Measurements from ENCODE around the gene ABCC11.

The ABCC11 gene

GRCh38 chr16:48232493-48233040, 14.8 kb downstream of the ABCC11 start:
- Mint-ChIP-seq H3K4me3 (no peak overlapping the region), H3K4me1 (ENCODE audit: low read depth) (peaks cover 19% of the 10 kb centered on the region), H3K9me3 (no peaks in the 10 kb centered on the region), H3K27me3 (peaks cover 6% of the 10 kb centered on the region), H3K36me3 (ENCODE audit: low read depth) (no peaks in the 10 kb centered on the region), H3K27ac (peak overlapping the region; percentile 69)

- Mint-ChIP-seq H3K27ac (peak overlapping the region; percentile 69), H3K9me3 (no peaks in the 10 kb centered on the region), H3K36me3 (ENCODE audit: low read depth) (no peaks in the 10 kb centered on the region), H3K4me3 (no peak overlapping the region), H3K4me1 (ENCODE audit: low read depth) (peaks cover 19% of the 10 kb centered on the region), H3K27me3 (peaks cover 6% of the 10 kb centered on the region)
Observed at GRCh38 chr16:48231727-48232492, 15.4 kb downstream of the ABCC11 start.

- Mint-ChIP-seq H3K27me3 (peaks cover 6% of the 10 kb centered on the region), H3K27ac (no peak overlapping the region), H3K9me3 (no peaks in the 10 kb centered on the region), H3K36me3 (ENCODE audit: low read depth) (no peaks in the 10 kb centered on the region), H3K4me1 (ENCODE audit: low read depth) (no peaks in the 10 kb centered on the region), H3K4me3 (no peak overlapping the region)
Observed at GRCh38 chr16:48225456-48225855, 21.9 kb downstream of the ABCC11 start.

DNA sequence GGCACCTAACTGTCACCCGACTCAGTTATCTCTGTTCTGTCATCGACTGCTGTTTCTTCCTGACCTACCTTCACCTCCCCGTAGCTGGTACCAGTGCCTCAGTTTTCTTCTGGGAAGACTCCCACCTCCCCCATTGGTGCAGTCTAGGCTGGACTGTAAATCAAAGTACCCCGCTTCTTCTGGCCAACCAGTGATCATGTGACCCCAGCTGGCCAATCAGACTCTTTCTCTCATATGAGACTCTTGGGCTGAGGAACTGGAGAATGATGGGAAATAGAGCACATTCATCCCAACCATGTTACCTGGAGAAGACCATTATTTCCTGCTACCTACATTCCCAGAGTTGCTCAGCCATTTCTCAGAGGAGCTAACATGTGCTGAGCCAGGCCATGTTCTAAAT, 23.8 kb downstream of the ABCC11 start:
- Mint-ChIP-seq H3K27me3 (no peaks in the 10 kb centered on the region), H3K9me3 (peaks cover 4% of the 10 kb centered on the region), H3K4me1 (ENCODE audit: low read depth) (no peaks in the 10 kb centered on the region), H3K4me3 (no peak overlapping the region), H3K36me3 (ENCODE audit: low read depth) (no peaks in the 10 kb centered on the region), H3K27ac (no peak overlapping the region)

GRCh38 chr16:48220891-48221290, 26.4 kb downstream of the ABCC11 start:
- H3K27me3 Mint-ChIP-seq, result no peaks in the 10 kb centered on the region
- H3K4me3 Mint-ChIP-seq, result no peak overlapping the region
- H3K36me3 Mint-ChIP-seq (ENCODE audit: low read depth), result no peaks in the 10 kb centered on the region
- no peak overlapping the region for H3K27ac Mint-ChIP-seq
- H3K4me1 Mint-ChIP-seq (ENCODE audit: low read depth), result no peaks in the 10 kb centered on the region
- peaks cover 7% of the 10 kb centered on the region for H3K9me3 Mint-ChIP-seq

DNA sequence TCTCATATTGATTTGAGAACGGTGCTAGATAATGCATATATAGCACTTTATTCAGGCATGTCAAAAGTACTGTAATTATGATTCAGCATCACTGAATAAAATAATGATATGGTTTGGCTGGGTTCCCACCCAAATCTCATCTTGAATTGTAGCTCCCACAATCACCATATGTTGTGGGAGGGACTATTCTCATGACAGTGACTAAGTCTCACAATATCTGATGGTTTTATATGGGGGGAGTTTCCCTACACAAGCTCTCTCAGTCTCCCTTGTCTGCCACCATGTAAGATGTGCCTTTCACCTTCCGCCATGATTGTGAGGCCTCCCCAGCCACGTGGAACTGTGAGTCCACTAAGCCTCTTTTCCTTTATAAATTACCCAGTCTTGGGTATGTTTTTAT, 28.9 kb downstream of the ABCC11 start:
- Mint-ChIP-seq H3K4me1 (ENCODE audit: low read depth) (no peaks in the 10 kb centered on the region), H3K4me3 (no peak overlapping the region), H3K36me3 (ENCODE audit: low read depth) (no peaks in the 10 kb centered on the region), H3K9me3 (peaks cover 7% of the 10 kb centered on the region), H3K27me3 (no peaks in the 10 kb centered on the region), H3K27ac (peak overlapping the region; percentile 17)

DNA sequence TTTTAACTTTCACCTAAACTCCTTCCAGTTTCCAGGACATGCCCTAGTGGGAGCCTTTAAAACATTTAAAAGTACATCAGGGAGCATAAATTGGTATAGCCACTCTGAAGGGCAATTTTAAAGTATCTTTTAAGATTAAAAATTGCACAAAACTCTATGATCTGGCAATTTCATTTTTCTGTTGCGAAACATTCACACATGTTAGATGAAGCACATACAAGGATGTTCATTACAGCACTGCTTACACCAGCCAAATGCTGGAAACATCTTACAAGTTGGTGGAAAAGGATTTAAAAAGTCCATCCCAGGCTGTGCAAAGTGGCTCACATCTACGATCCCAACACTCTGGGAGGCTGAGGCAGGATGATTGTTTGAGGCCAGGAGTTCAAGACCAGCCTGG, 29.6 kb downstream of the ABCC11 start:
- Mint-ChIP-seq H3K27ac (no peak overlapping the region), H3K4me3 (no peak overlapping the region), H3K4me1 (ENCODE audit: low read depth) (no peaks in the 10 kb centered on the region), H3K27me3 (no peaks in the 10 kb centered on the region), H3K9me3 (peaks cover 7% of the 10 kb centered on the region), H3K36me3 (ENCODE audit: low read depth) (no peaks in the 10 kb centered on the region)

DNA sequence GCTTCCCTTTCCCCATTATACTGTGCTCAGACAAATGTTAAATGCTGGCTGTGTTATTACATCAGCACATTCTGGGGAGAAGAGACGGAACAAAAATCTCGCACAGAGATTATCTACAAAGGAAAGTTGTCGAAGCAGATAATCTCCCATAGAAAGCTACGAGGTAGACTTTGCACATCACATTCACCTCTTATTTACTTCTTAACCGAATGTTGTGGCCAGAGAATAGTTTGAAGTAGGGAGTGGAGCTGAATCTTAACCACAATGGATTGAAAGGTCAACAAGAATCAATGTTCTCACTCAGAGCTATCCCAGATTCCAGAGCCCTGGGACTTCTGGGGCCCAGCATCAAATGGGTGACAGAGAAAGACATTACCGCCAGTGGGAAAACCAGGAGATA, 31.6 kb downstream of the ABCC11 start:
- H3K27ac Mint-ChIP-seq, result no peak overlapping the region
- no peaks in the 10 kb centered on the region for H3K4me1 Mint-ChIP-seq (ENCODE audit: low read depth)
- no peaks in the 10 kb centered on the region for H3K36me3 Mint-ChIP-seq (ENCODE audit: low read depth)
- no peaks in the 10 kb centered on the region for H3K27me3 Mint-ChIP-seq
- H3K4me3 Mint-ChIP-seq, result no peak overlapping the region
- peaks cover 7% of the 10 kb centered on the region for H3K9me3 Mint-ChIP-seq

DNA sequence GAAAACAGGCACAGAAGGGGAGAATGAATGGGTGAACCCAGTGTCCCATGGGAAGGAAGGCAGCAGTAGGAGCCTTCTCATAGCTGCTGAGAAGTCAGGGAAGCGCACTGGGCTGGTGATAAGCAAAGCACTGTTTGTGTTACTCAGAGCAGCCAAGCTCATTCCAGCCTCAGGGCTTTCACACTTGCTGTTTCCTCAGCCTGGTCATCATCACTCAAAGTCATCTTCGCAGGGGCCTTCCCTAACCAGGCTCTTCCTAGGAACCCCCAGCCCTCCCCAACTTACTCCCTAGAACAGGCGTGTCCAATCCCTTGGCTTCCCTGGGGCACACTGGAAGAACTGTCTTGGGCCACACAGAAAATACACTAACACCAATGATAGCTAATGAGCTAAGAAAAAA, 35.3 kb downstream of the ABCC11 start:
- Mint-ChIP-seq H3K27me3 (peaks cover 7% of the 10 kb centered on the region), H3K27ac (no peak overlapping the region), H3K4me3 (no peak overlapping the region), H3K4me1 (ENCODE audit: low read depth) (no peaks in the 10 kb centered on the region), H3K9me3 (no peaks in the 10 kb centered on the region), H3K36me3 (ENCODE audit: low read depth) (no peaks in the 10 kb centered on the region)

- Mint-ChIP-seq H3K36me3 (ENCODE audit: low read depth) (no peaks in the 10 kb centered on the region), H3K9me3 (no peaks in the 10 kb centered on the region), H3K27me3 (peaks cover 7% of the 10 kb centered on the region), H3K4me3 (no peak overlapping the region), H3K4me1 (ENCODE audit: low read depth) (no peaks in the 10 kb centered on the region), H3K27ac (no peak overlapping the region)
Observed at GRCh38 chr16:48210747-48211146, 36.6 kb downstream of the ABCC11 start.

DNA sequence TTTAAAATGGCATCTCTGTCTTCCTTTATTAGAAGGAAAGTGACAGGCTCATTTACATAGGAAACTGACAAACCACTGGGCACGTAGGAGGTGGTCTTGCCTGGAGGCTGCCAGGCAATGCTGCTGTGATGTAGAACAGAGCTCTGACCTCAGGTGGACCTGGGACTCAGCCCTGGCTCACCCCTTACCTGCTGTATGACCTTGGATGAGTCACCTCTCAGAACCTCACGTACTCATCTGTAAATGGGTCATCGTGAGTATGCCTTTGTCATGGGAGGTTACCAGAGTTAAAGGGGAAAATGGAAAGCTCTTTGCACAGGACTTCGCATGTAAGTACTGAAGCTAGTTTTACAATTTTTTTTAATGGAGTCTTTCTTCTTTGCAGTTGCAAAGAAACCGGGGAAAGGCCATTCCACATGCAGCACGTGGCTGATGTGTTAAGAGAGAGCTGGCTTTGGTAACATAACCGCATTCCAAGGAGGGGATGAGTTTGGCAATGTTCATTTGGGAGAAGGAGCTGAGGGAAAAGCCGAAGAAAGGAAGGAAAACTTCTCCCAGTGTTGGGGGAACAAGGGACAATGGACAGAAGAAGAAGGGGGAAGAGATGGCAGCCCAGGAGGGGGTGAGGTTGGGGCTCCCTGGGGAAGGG, 40.6 kb downstream of the ABCC11 start:
- Mint-ChIP-seq H3K4me3 (no peak overlapping the region), H3K27ac (no peak overlapping the region), H3K36me3 (ENCODE audit: low read depth) (no peaks in the 10 kb centered on the region), H3K9me3 (no peaks in the 10 kb centered on the region), H3K4me1 (ENCODE audit: low read depth) (no peaks in the 10 kb centered on the region), H3K27me3 (peaks cover 12% of the 10 kb centered on the region)

GRCh38 chr16:48204825-48205151, 42.6 kb downstream of the ABCC11 start:
- Mint-ChIP-seq H3K4me3 (no peak overlapping the region), H3K36me3 (ENCODE audit: low read depth) (no peaks in the 10 kb centered on the region), H3K9me3 (no peaks in the 10 kb centered on the region), H3K4me1 (ENCODE audit: low read depth) (no peaks in the 10 kb centered on the region), H3K27me3 (peaks cover 12% of the 10 kb centered on the region), H3K27ac (no peak overlapping the region)

GRCh38 chr16:48203974-48204824, 43.1 kb downstream of the ABCC11 start:
- peaks cover 12% of the 10 kb centered on the region for H3K27me3 Mint-ChIP-seq
- H3K27ac Mint-ChIP-seq, result no peak overlapping the region
- H3K9me3 Mint-ChIP-seq, result no peaks in the 10 kb centered on the region
- no peaks in the 10 kb centered on the region for H3K36me3 Mint-ChIP-seq (ENCODE audit: low read depth)
- H3K4me1 Mint-ChIP-seq (ENCODE audit: low read depth), result no peaks in the 10 kb centered on the region
- H3K4me3 Mint-ChIP-seq, result no peak overlapping the region

- Mint-ChIP-seq H3K27ac (no peak overlapping the region), H3K36me3 (ENCODE audit: low read depth) (no peaks in the 10 kb centered on the region), H3K27me3 (peaks cover 9% of the 10 kb centered on the region), H3K9me3 (no peaks in the 10 kb centered on the region), H3K4me3 (no peak overlapping the region), H3K4me1 (ENCODE audit: low read depth) (no peaks in the 10 kb centered on the region)
Observed at GRCh38 chr16:48201515-48202201, 45.7 kb downstream of the ABCC11 start.
